OCI-LY1 (cell line): ENCODE results near the gene LGI2.

ENCODE experiments used
- H2AFZ ChIP-seq: fragments of 200-600 bp; sonication (generic), shearing (Covaris generic); 2 replicates; pipeline ENCODE4 v1.6.0; 2014; ENCODE audit warnings: antibody characterized with exemption, mild to moderate bottlenecking, low read length
- H3F3A ChIP-seq: fragments of 200-600 bp; sonication (generic), shearing (Covaris generic); 2 replicates; pipeline ENCODE4 v1.6.0; 2014; ENCODE audit warnings: mild to moderate bottlenecking, antibody characterized with exemption, low read length, moderate library complexity; ENCODE audit not compliant: insufficient read depth
- H3K27ac ChIP-seq: fragments of 200-600 bp; sonication (generic); 2 replicates; pipeline ENCODE4 v1.5.1; 2014; ENCODE audit warnings: low read length, mixed run types, mild to moderate bottlenecking, low read depth; ENCODE audit not compliant: poor library complexity, severe bottlenecking
- H3K27me3 ChIP-seq: fragments of 200-600 bp; sonication (generic); 2 replicates; pipeline ENCODE4 v1.6.0; 2014; ENCODE audit warnings: antibody characterized with exemption, mild to moderate bottlenecking, low read length, moderate library complexity; ENCODE audit not compliant: insufficient read depth
- H3K36me3 ChIP-seq: fragments of 200-600 bp; sonication (generic); 2 replicates; pipeline ENCODE4 v1.6.1; 2014; ENCODE audit warnings: mild to moderate bottlenecking, antibody characterized with exemption, low read length, moderate library complexity, mixed read lengths; ENCODE audit not compliant: insufficient read depth
- H3K4me1 ChIP-seq: fragments of 200-600 bp; sonication (generic); 2 replicates; pipeline ENCODE4 v1.5.1; 2014; ENCODE audit warnings: mild to moderate bottlenecking, low read length, moderate library complexity; ENCODE audit not compliant: insufficient read depth, severe bottlenecking
- H3K4me2 ChIP-seq: fragments of 200-600 bp; sonication (generic), shearing (Covaris generic); 2 replicates; pipeline ENCODE4 v1.6.1; 2014; ENCODE audit warnings: low read length
- H3K4me3 ChIP-seq: fragments of 200-600 bp; sonication (generic); 2 replicates; pipeline ENCODE4 v1.5.1; 2014; ENCODE audit warnings: low read length, low read depth, mild to moderate bottlenecking, mixed read lengths; ENCODE audit not compliant: poor library complexity, severe bottlenecking
- H3K79me2 ChIP-seq: fragments of 200-600 bp; shearing (Covaris generic); 2 replicates; pipeline ENCODE4 v1.6.1; 2016; ENCODE audit warnings: mixed run types, low read length, mixed read lengths; ENCODE audit not compliant: insufficient read depth
- H3K9ac ChIP-seq: fragments of 200-600 bp; sonication (generic), shearing (Covaris generic); 2 replicates; pipeline ENCODE4 v1.6.1; 2014; ENCODE audit warnings: mild to moderate bottlenecking, low read length, mixed read lengths
- H3K9me2 ChIP-seq: fragments of 200-600 bp; sonication (generic), shearing (Covaris generic); 2 replicates; pipeline ENCODE4 v1.6.1; 2014; ENCODE audit warnings: low read depth, mild to moderate bottlenecking, low read length, mixed read lengths
- H3K9me3 ChIP-seq: fragments of 200-600 bp; shearing (Covaris generic); 2 replicates; pipeline ENCODE4 v1.6.1; 2014; ENCODE audit warnings: low read length, mixed read lengths
- H4K20me1 ChIP-seq: fragments of 200-600 bp; sonication (generic), shearing (Covaris generic); 2 replicates; pipeline ENCODE4 v1.6.0; 2016; ENCODE audit warnings: mild to moderate bottlenecking, low read length; ENCODE audit not compliant: insufficient read depth
- EZH2 ChIP-seq: fragments of 200-600 bp; sonication (generic), shearing (Covaris generic); IDR thresholded peaks from 2 replicates; pipeline ENCODE4 v1.8.0; 2017; ENCODE audit warnings: borderline replicate concordance, mixed run types, mild to moderate bottlenecking, antibody characterized with exemption, low read length, moderate library complexity, mixed read lengths
- TF ChIP-seq, protein P1 (sequence below): fragments of 200-600 bp; sonication (generic), shearing (Covaris generic); IDR thresholded peaks from 2 replicates; pipeline ENCODE4 v1.5.1; 2017; ENCODE audit warnings: mild to moderate bottlenecking, antibody characterized with exemption, low read length, moderate library complexity, mixed read lengths

The LGI2 gene

DNA sequence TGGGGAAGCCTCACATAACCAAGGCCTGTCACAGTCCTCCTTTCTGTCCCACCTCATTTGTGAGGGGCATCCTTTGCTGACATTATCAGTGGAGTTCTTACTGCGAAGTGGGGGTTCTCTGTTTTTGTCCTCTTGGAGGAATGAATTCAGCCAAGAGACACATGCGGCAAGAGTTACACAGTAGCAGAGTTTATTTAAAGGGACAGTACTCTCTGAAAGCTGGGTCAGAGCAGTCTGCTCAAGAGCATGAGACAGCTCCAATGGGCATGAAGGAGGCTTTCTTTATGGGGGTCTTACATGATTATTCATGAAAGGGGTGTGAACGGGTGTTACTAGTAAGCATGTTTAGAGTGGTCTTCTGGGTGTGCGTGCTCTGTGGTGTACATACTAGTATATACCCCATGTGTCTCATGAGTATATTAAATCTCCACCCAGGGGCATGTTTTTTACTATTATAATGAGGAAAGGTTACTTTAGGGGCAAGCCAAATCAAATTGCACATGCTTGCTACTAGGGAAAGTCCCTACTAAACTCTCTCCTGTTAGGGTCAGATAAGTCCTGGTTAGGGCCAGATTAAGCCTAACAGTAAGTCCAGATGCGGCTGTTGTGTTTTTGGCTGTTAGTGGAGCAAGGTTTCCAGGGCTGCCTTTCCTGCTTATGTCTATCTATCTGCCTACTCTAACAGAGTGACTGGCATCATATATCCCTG, 19.8 kb upstream of the LGI2 start:
- Histone ChIP-seq H2AFZ (no peak overlapping the region), H3K9me2 (no peaks in the 10 kb centered on the region), H4K20me1 (no peaks in the 10 kb centered on the region), H3K79me2 (no peaks in the 10 kb centered on the region), H3K9me3 (no peaks in the 10 kb centered on the region), H3K27ac (no peak overlapping the region), H3K4me2 (no peak overlapping the region), H3K4me1 (no peaks in the 10 kb centered on the region), H3K9ac (no peak overlapping the region), H3K27me3 (no peaks in the 10 kb centered on the region), H3K36me3 (no peaks in the 10 kb centered on the region), H3F3A (no peaks in the 10 kb centered on the region), H3K4me3 (no peak overlapping the region)
- TF ChIP-seq, protein P1, sequence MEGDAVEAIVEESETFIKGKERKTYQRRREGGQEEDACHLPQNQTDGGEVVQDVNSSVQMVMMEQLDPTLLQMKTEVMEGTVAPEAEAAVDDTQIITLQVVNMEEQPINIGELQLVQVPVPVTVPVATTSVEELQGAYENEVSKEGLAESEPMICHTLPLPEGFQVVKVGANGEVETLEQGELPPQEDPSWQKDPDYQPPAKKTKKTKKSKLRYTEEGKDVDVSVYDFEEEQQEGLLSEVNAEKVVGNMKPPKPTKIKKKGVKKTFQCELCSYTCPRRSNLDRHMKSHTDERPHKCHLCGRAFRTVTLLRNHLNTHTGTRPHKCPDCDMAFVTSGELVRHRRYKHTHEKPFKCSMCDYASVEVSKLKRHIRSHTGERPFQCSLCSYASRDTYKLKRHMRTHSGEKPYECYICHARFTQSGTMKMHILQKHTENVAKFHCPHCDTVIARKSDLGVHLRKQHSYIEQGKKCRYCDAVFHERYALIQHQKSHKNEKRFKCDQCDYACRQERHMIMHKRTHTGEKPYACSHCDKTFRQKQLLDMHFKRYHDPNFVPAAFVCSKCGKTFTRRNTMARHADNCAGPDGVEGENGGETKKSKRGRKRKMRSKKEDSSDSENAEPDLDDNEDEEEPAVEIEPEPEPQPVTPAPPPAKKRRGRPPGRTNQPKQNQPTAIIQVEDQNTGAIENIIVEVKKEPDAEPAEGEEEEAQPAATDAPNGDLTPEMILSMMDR: no peak
- TF ChIP-seq EZH2: no peak

DNA sequence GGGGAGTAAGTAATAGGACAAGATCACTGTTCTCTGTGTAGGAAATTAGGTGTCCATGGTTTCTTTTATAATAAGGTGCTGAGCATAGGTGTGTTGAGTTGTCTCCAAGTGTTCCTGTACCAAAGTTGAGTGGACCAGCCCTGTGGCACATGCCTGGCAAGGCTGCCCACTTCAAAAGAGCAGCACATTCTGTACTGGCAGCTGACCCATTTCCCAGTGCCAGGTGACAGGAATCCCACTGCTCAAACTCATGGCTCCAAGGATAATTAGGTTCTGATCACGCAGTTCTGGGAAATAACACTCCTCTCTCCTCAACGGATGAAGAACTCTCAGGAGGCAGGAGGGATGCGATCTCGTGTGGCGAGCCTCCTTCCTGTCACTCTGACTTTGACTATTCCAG, 12.8 kb upstream of the LGI2 start:
- H3K36me3 ChIP-seq: no peaks in the 10 kb centered on the region
- TF ChIP-seq, protein P1: no peak
- TF ChIP-seq EZH2: no peak
- no peaks in the 10 kb centered on the region for H3K4me1 ChIP-seq
- H3K9me3 ChIP-seq: no peaks in the 10 kb centered on the region
- no peaks in the 10 kb centered on the region for H3K27me3 ChIP-seq
- no peaks in the 10 kb centered on the region for H3K9me2 ChIP-seq
- no peaks in the 10 kb centered on the region for H3K79me2 ChIP-seq
- H3F3A ChIP-seq: no peaks in the 10 kb centered on the region
- H3K27ac ChIP-seq: no peak overlapping the region
- H2AFZ ChIP-seq: no peak overlapping the region
- H3K4me3 ChIP-seq: no peak overlapping the region
- no peak overlapping the region for H3K9ac ChIP-seq
- no peaks in the 10 kb centered on the region for H4K20me1 ChIP-seq
- H3K4me2 ChIP-seq: no peak overlapping the region

DNA sequence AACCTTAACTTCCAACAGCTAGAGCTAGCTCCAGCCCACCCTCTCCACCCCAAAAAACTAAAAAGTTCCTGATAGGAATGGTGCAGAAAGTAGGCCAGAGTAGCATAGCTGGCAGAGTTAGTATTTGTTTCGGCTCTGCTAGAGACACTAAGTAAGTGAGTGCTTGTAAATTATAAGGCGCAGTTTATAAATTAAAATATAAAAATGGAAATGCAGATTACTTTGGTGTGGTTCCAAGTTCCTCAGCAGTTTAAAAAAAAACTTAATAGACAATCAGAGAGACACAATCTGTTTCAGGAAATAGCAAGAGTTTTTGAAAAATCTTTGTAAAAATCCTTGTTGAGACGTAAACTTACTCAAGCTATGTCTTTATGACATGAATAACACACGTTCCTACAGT, 2.8 kb upstream of the LGI2 start:
- Histone ChIP-seq H3K4me1 (no peaks in the 10 kb centered on the region), H3K4me3 (no peak overlapping the region), H3K9ac (no peak overlapping the region), H4K20me1 (no peaks in the 10 kb centered on the region), H2AFZ (no peak overlapping the region), H3K4me2 (no peak overlapping the region), H3K27me3 (no peaks in the 10 kb centered on the region), H3K79me2 (no peaks in the 10 kb centered on the region), H3K9me2 (no peaks in the 10 kb centered on the region), H3K27ac (no peak overlapping the region), H3K9me3 (no peaks in the 10 kb centered on the region), H3K36me3 (no peaks in the 10 kb centered on the region), H3F3A (no peaks in the 10 kb centered on the region)
- TF ChIP-seq EZH2: no peak
- TF ChIP-seq, protein P1: no peak
